GM23338 (cell line): ENCODE data around the gene TCFL5. TPM values are rescaled to one million over a fixed set of nuclear protein-coding genes. Genes with fewer than 3 reads are reported as not detected.

ENCODE experiments used
- ATAC-seq: fragments of 200-7000 bp; cut with Tn5 transposase; 3 replicates; pipeline ENCODE4 v1.9.1; 2020
- DNase-seq: peaks from one replicate; pipeline ENCODE4 v3.0.0-alpha.2; 2015; ENCODE audit warnings: low spot score
- H2AFZ ChIP-seq: fragments of 200-600 bp; sonication (generic); 2 replicates; pipeline ENCODE4 v1.8.0; 2016; ENCODE audit warnings: antibody characterized with exemption, mild to moderate bottlenecking, moderate library complexity
- H3F3A ChIP-seq: fragments of 200-600 bp; sonication (generic); replicated peaks from 2 replicates; pipeline ENCODE4 v1.8.0; 2017; ENCODE audit warnings: antibody characterized with exemption, mixed run types, low read depth
- H3K27ac ChIP-seq: fragments of 200-600 bp; sonication (generic); 2 replicates; pipeline ENCODE4 v1.6.1; 2016; ENCODE audit warnings: low read depth
- H3K27me3 ChIP-seq: fragments of 200-600 bp; sonication (generic); 2 replicates; pipeline ENCODE4 v1.8.0; 2016; ENCODE audit warnings: mild to moderate bottlenecking, mixed run types, moderate library complexity; ENCODE audit not compliant: insufficient read depth
- H3K36me3 ChIP-seq: fragments of 200-600 bp; sonication (generic); 2 replicates; pipeline ENCODE4 v1.8.0; 2016; ENCODE audit warnings: mild to moderate bottlenecking; ENCODE audit not compliant: insufficient read depth
- H3K4me1 ChIP-seq: fragments of 200-600 bp; sonication (generic); 2 replicates; pipeline ENCODE4 v1.8.0; 2016; ENCODE audit warnings: mild to moderate bottlenecking, moderate library complexity; ENCODE audit not compliant: insufficient read depth
- H3K4me2 ChIP-seq: fragments of 200-600 bp; sonication (generic); 2 replicates; pipeline ENCODE4 v1.7.1; 2017; ENCODE audit warnings: mixed run types
- H3K4me3 ChIP-seq: fragments of 200-600 bp; sonication (generic); 2 replicates; pipeline ENCODE4 v1.6.1; 2016; ENCODE audit warnings: mixed run types
- H3K79me2 ChIP-seq: fragments of 200-600 bp; sonication (generic); replicated peaks from 2 replicates; pipeline ENCODE4 v1.8.0; 2017; ENCODE audit warnings: mild to moderate bottlenecking; ENCODE audit not compliant: insufficient read depth
- H3K9me2 ChIP-seq: fragments of 200-600 bp; sonication (generic); 2 replicates; pipeline ENCODE4 v1.8.0; 2017; ENCODE audit not compliant: insufficient read depth
- H4K20me1 ChIP-seq: fragments of 200-600 bp; sonication (generic); replicated peaks from 2 replicates; pipeline ENCODE4 v1.8.0; 2017; ENCODE audit warnings: mild to moderate bottlenecking; ENCODE audit not compliant: insufficient read depth
- H3K27ac Mint-ChIP-seq: 2 replicates; pipeline ENCODE4 v1.8.0; 2020; ENCODE audit warnings: inconsistent platforms, mild to moderate bottlenecking, moderate library complexity, mixed read lengths
- H3K27me3 Mint-ChIP-seq: 3 replicates; pipeline ENCODE4 v1.8.0; 2022; ENCODE audit warnings: low read depth, mild to moderate bottlenecking, moderate library complexity, mixed read lengths, inconsistent platforms; ENCODE audit not compliant: insufficient read depth, poor library complexity
- H3K36me3 Mint-ChIP-seq: 3 replicates; pipeline ENCODE4 v1.8.0; 2021; ENCODE audit warnings: low read depth, mild to moderate bottlenecking, inconsistent platforms, moderate library complexity, mixed read lengths
- H3K4me1 Mint-ChIP-seq: 3 replicates; pipeline ENCODE4 v1.8.0; 2020; ENCODE audit warnings: mild to moderate bottlenecking, inconsistent platforms, mixed read lengths
- H3K4me3 Mint-ChIP-seq: 3 replicates; pipeline ENCODE4 v1.8.0; 2021; ENCODE audit warnings: moderate library complexity, mild to moderate bottlenecking, inconsistent platforms, mixed read lengths
- H3K9me3 Mint-ChIP-seq: 3 replicates; pipeline ENCODE4 v1.8.0; 2020; ENCODE audit warnings: moderate library complexity, mild to moderate bottlenecking, inconsistent platforms, mixed read lengths
- CREB1 ChIP-seq: fragments of 250-450 bp; sonication (Bioruptor Pico); IDR thresholded peaks from 2 replicates; pipeline ENCODE4 v1.5.0; 2020; ENCODE audit warnings: low read depth, mild to moderate bottlenecking, moderate library complexity
- STAT1 ChIP-seq: IDR thresholded peaks from one replicate; pipeline ENCODE4 v1.6.1; 2016; ENCODE audit warnings: antibody characterized with exemption; ENCODE audit not compliant: unreplicated experiment
- ZNF114 ChIP-seq: fragments of 250-450 bp; sonication (Bioruptor Pico); IDR thresholded peaks from 2 replicates; pipeline ENCODE4 v1.5.0; 2020; ENCODE audit warnings: mild to moderate bottlenecking, moderate library complexity
- ZNF331 ChIP-seq: fragments of 250-450 bp; sonication (Bioruptor Pico); IDR thresholded peaks from 2 replicates; pipeline ENCODE4 v1.5.0; 2020; ENCODE audit warnings: low read depth, mild to moderate bottlenecking, moderate library complexity
- polyA plus RNA-seq: library from polyadenylated mRNA; unstranded; fragments of >200 nt; fragmentation: Nextera tagmentation; extraction: Ambion mirVana; gene quantifications from 2 replicates; pipeline ENCODE4 v1.2.1, GENCODE V29; 2016
- total RNA-seq: library from RNA; depleted of rRNA; stranded (reverse); fragments of >200 nt; shearing (Covaris generic); gene quantifications from 2 replicates; pipeline ENCODE4 v1.2.3, GENCODE V29; 2014
- TF ChIP-seq, protein P1 (sequence below): fragments of 250-450 bp; sonication (Bioruptor Pico); IDR thresholded peaks from 2 replicates; pipeline ENCODE4 v1.5.0; 2020; ENCODE audit warnings: mild to moderate bottlenecking, moderate library complexity
- TF ChIP-seq, protein P2 (sequence below): IDR thresholded peaks from 2 replicates; pipeline ENCODE4 v1.6.1; 2016; ENCODE audit warnings: antibody characterized with exemption

The TCFL5 gene
- total and polyA plus RNA-seq, 2 experiments from 2014 or later = 5.8 to 19.3 TPM

DNA sequence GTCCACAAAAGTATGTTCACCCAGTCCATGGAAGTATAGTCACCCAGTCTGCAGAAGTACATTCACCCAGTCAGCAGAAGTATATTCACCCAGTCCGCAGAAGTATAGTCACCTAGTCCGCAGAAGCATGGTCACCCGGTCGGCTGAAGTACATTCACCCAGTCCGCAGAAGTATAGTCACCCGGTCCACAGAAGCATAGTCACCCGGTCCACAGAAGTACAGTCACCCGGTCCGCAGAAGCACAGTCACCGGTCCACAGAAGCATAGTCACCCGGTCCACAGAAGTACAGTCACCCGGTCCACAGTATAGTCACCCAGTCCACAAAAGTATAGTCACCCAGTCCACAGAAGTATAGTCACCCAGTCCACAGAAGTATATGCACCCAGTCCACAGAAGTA lies 8.8 kb downstream of the TCFL5 start:
- no peak overlapping the region for H3K4me2 ChIP-seq
- H3K27ac Mint-ChIP-seq = no peak overlapping the region
- no peak overlapping the region for H3K4me3 Mint-ChIP-seq

More for the DNA sequence above, 8.8 kb downstream of the TCFL5 start:
- Histone ChIP-seq H2AFZ (no peak overlapping the region), H3K79me2 (peaks cover 22% of the 10 kb centered on the region), H3K36me3 (peaks cover 27% of the 10 kb centered on the region), H3K4me1 (no peaks in the 10 kb centered on the region), H3K4me3 (no peak overlapping the region), H3K9me2 (no peaks in the 10 kb centered on the region), H3K27ac (no peak overlapping the region), H3F3A (peaks cover 10% of the 10 kb centered on the region; the same call in 1 of the 2 replicates), H4K20me1 (peaks cover 7% of the 10 kb centered on the region), H3K27me3 (no peaks in the 10 kb centered on the region)
- Mint-ChIP-seq H3K9me3 (no peaks in the 10 kb centered on the region), H3K4me1 (peaks cover 5% of the 10 kb centered on the region; the same call in 2 of the 3 replicates), H3K27me3 (peaks cover 5% of the 10 kb centered on the region), H3K36me3 (peaks cover 44% of the 10 kb centered on the region)
- ATAC-seq (no peak), DNase-seq (no peak)
- no peak for TF ChIP-seq ZNF331
- TF ChIP-seq, protein P1, sequence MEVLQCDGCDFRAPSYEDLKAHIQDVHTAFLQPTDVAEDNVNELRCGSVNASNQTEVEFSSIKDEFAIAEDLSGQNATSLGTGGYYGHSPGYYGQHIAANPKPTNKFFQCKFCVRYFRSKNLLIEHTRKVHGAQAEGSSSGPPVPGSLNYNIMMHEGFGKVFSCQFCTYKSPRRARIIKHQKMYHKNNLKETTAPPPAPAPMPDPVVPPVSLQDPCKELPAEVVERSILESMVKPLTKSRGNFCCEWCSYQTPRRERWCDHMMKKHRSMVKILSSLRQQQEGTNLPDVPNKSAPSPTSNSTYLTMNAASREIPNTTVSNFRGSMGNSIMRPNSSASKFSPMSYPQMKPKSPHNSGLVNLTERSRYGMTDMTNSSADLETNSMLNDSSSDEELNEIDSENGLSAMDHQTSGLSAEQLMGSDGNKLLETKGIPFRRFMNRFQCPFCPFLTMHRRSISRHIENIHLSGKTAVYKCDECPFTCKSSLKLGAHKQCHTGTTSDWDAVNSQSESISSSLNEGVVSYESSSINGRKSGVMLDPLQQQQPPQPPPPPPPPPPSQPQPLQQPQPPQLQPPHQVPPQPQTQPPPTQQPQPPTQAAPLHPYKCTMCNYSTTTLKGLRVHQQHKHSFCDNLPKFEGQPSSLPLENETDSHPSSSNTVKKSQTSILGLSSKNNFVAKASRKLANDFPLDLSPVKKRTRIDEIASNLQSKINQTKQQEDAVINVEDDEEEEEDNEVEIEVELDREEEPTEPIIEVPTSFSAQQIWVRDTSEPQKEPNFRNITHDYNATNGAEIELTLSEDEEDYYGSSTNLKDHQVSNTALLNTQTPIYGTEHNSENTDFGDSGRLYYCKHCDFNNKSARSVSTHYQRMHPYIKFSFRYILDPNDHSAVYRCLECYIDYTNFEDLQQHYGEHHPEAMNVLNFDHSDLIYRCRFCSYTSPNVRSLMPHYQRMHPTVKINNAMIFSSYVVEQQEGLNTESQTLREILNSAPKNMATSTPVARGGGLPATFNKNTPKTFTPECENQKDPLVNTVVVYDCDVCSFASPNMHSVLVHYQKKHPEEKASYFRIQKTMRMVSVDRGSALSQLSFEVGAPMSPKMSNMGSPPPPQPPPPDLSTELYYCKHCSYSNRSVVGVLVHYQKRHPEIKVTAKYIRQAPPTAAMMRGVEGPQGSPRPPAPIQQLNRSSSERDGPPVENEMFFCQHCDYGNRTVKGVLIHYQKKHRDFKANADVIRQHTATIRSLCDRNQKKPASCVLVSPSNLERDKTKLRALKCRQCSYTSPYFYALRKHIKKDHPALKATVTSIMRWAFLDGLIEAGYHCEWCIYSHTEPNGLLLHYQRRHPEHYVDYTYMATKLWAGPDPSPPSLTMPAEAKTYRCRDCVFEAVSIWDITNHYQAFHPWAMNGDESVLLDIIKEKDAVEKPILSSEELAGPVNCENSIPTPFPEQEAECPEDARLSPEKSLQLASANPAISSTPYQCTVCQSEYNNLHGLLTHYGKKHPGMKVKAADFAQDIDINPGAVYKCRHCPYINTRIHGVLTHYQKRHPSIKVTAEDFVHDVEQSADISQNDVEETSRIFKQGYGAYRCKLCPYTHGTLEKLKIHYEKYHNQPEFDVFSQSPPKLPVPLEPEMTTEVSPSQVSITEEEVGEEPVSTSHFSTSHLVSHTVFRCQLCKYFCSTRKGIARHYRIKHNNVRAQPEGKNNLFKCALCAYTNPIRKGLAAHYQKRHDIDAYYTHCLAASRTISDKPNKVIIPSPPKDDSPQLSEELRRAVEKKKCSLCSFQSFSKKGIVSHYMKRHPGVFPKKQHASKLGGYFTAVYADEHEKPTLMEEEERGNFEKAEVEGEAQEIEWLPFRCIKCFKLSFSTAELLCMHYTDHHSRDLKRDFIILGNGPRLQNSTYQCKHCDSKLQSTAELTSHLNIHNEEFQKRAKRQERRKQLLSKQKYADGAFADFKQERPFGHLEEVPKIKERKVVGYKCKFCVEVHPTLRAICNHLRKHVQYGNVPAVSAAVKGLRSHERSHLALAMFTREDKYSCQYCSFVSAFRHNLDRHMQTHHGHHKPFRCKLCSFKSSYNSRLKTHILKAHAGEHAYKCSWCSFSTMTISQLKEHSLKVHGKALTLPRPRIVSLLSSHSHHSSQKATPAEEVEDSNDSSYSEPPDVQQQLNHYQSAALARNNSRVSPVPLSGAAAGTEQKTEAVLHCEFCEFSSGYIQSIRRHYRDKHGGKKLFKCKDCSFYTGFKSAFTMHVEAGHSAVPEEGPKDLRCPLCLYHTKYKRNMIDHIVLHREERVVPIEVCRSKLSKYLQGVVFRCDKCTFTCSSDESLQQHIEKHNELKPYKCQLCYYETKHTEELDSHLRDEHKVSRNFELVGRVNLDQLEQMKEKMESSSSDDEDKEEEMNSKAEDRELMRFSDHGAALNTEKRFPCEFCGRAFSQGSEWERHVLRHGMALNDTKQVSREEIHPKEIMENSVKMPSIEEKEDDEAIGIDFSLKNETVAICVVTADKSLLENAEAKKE = no peak
- no peak for TF ChIP-seq STAT1
- no peak for TF ChIP-seq CREB1
- no peak for TF ChIP-seq ZNF114 (CRISPR knock-in tag)
- TF ChIP-seq, protein P2, sequence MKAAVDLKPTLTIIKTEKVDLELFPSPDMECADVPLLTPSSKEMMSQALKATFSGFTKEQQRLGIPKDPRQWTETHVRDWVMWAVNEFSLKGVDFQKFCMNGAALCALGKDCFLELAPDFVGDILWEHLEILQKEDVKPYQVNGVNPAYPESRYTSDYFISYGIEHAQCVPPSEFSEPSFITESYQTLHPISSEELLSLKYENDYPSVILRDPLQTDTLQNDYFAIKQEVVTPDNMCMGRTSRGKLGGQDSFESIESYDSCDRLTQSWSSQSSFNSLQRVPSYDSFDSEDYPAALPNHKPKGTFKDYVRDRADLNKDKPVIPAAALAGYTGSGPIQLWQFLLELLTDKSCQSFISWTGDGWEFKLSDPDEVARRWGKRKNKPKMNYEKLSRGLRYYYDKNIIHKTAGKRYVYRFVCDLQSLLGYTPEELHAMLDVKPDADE = no peak
